Stomach (tissue), 4 donors: ENCODE data around the gene SF3B6.

Experiments
- CTCF ChIP-seq, 7 experiments: fragments of 450-650 bp in 4 of 7; fragments of 200-600 bp in 3 of 7; sonication (generic) in 3 of 7; IDR thresholded peaks; one replicate each; pipeline ENCODE4 v1.5.1; 2016 to 2019; ENCODE audit warnings: antibody characterized with exemption in 7 of 7, control low read depth in 2 of 7, mild to moderate bottlenecking in 1 of 7
- POLR2A ChIP-seq, 4 donors: fragments of 450-650 bp; IDR thresholded peaks; one replicate each; pipeline ENCODE4 v1.6.1; 2016; ENCODE audit warnings: antibody characterized with exemption in 4 of 4, control low read depth in 2 of 4, mild to moderate bottlenecking in 1 of 4, moderate library complexity in 1 of 4
- POLR2AphosphoS5 ChIP-seq, 3 donors: sonication (generic); formaldehyde crosslinking; IDR thresholded peaks; one replicate each; pipeline ENCODE4 v1.6.1; 2016; ENCODE audit warnings: antibody characterized with exemption in 3 of 3

GRCh38 chr2:24123195-24123921, 47.2 kb upstream of the SF3B6 start, which contains the start of the genes FAM228B and PFN4:
- no peak for TF ChIP-seq CTCF (IDR thresholded peaks at IDR 0.05)
- no peak for TF ChIP-seq POLR2A (IDR thresholded peaks at IDR 0.05)
- peak; percentile 41 to 90 (median 84) for TF ChIP-seq POLR2AphosphoS5 (IDR thresholded peaks at IDR 0.05)
